HG02763 (cell line): ENCODE data around the gene KPNA5.
"Not testable (repeated sequence)": the region's sequence is repeated elsewhere in the genome, so short reads cannot be mapped to it uniquely, and the experiment has no call there.

ENCODE experiments used
- ATAC-seq: cut with Tn5 transposase; IDR thresholded peaks from one replicate; pipeline ENCODE4 v1.9.1; 2021; ENCODE audit warnings: mild to moderate bottlenecking, moderate library complexity; ENCODE audit not compliant: unreplicated experiment

The KPNA5 gene

DNA sequence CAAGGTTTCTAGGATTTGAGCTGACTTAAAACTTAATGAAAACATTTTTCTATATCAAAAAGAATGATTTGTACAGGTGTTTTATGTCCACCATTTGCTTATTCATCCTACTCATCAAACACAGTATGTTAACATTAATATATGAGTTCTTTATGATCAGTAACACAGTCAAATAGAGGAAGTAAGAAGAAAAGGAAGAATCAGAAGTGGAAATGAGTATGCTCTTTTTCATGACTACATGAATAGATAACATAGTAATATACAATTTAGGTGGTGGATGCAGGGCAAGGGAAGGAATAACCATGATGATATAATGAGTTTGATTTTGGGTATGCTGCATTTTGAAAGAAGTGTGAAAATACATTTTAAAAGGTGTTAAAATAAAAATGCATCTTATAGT lies 16.5 kb downstream of the KPNA5 start:
- ATAC-seq = no peak

GRCh38 chr6:116703888-116704287 lies 22.9 kb downstream of the KPNA5 start:
- not testable (repeated sequence) for ATAC-seq

DNA sequence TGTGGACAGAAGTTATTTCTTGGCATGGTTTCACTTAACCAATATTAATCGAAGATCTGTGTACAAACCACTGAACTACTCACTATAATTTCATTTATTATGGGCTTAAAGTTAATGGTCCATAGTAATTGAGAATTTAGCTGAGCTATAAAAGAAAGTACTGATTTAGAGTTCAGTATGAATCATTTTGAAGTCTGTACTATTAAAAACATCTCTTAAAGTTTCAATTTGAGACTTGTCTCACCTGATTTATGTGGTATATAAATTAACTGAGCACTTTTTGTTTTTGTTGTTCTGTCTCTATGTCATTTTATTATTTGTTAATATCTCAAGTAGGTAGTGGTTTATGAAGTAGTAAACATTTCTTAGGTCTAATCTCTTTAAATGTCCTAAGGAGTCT lies 24.9 kb downstream of the KPNA5 start:
- ATAC-seq = no peak

DNA sequence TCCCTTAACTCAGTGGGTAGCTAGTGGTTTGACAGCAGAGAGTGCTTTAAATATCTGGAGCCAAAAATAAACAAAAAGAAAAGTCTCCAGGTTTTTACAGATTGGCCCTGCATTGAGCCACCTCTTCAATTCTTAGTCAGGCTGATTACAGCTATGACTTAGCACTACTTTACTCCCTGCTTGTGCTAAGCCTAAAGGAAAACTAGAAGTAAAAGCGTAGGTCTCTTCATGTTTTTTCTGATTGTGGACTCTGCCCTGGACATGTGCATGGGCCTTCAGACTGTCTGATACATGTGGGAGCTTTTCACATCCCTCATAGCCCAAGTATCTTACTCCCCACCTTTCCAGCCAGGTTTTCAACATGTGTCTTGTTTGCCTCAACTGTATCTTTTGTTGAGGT lies 33.3 kb downstream of the KPNA5 start:
- ATAC-seq = no peak

- no peak for ATAC-seq
Observed at GRCh38 chr6:116714761-116715160, 33.8 kb downstream of the KPNA5 start.

- ATAC-seq = no peak
Observed at GRCh38 chr6:116726947-116727346, 45.9 kb downstream of the KPNA5 start.

- no peak for ATAC-seq
Observed at GRCh38 chr6:116730513-116730912, 49.5 kb downstream of the KPNA5 start.

DNA sequence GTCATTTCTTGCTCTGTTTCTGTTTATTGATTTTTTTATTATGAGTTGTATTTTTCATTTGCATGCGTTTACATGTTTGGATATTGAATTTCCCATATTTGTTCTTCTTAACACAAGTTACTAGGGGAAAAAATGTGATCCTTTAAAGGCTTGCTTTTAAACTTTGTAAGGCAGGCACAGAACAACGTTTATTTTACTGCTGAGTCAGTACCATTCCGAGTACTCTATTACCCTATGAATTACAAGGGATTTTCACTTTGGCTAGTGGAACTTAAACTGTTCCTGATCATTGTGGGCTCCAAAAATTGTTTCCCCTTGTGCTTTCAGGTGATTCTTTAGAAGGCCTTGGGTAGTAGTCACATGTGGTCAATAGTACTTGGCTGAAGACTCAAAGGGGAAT lies 56.0 kb downstream of the KPNA5 start:
- ATAC-seq = no peak

DNA sequence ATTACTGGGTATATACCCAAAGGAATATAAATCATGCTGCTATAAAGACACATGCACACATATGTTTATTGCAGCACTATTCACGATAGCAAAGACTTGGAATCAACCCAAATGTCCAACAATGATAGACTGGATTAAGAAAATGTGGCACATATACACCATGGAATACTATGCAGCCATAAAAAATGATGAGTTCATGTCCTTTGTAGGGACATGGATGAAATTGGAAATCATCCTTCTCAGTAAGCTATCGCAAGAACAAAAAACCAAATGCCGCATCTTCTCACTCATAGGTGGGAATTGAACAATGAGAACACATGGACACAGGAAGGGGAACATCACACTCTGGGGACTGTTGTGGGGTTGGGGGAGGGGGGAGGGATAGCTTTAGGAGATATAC lies 59.5 kb downstream of the KPNA5 start:
- ATAC-seq = not testable (repeated sequence)

GRCh38 chr6:116741571-116741970 lies 60.6 kb downstream of the KPNA5 start:
- ATAC-seq = no peak

- ATAC-seq = no peak
Observed at GRCh38 chr6:116745176-116745575, 64.2 kb downstream of the KPNA5 start.

DNA sequence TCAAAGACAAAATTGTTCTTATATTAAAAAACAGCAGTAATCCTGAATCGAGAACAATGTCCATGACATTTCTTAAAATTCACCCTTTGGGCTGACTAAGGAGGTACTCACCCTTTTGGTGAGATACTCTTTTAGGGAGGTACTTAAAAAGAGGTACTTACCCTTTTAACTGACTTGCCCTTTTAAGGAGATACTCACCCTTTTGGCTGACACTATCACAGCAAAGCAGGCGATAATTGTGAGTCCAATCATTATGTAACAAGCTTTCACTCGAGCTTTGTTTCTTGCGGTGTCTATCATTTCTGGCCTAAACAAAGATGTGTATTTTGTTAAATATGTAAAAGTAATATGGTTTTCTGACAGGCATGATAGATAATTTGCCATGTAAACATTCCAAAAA lies 80.8 kb downstream of the KPNA5 start:
- ATAC-seq = no peak

GRCh38 chr6:116762235-116762634 lies 81.2 kb downstream of the KPNA5 start:
- no peak for ATAC-seq

DNA sequence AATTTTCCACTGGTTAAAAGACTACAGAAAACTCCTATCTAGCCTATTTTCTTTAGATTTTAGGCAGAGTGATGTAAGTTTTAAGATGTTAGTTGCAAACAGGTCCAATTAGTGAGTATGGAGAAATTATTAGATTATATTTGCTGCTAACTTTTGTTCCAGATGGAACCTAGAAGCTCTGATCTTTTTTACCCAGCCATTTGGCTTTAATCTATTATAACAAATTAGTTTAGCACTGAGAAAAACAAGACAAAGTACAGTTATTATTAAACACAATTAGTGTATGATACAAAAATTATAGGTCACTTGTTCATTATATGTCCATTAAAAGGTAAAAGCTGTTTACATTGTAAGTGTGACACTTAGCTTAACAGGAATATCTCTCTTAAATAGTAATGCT lies 82.0 kb downstream of the KPNA5 start:
- no peak for ATAC-seq

GRCh38 chr6:116763906-116764628 lies 83.1 kb downstream of the KPNA5 start:
- no peak for ATAC-seq

GRCh38 chr6:116764629-116764960 lies 83.6 kb downstream of the KPNA5 start:
- no peak for ATAC-seq

DNA sequence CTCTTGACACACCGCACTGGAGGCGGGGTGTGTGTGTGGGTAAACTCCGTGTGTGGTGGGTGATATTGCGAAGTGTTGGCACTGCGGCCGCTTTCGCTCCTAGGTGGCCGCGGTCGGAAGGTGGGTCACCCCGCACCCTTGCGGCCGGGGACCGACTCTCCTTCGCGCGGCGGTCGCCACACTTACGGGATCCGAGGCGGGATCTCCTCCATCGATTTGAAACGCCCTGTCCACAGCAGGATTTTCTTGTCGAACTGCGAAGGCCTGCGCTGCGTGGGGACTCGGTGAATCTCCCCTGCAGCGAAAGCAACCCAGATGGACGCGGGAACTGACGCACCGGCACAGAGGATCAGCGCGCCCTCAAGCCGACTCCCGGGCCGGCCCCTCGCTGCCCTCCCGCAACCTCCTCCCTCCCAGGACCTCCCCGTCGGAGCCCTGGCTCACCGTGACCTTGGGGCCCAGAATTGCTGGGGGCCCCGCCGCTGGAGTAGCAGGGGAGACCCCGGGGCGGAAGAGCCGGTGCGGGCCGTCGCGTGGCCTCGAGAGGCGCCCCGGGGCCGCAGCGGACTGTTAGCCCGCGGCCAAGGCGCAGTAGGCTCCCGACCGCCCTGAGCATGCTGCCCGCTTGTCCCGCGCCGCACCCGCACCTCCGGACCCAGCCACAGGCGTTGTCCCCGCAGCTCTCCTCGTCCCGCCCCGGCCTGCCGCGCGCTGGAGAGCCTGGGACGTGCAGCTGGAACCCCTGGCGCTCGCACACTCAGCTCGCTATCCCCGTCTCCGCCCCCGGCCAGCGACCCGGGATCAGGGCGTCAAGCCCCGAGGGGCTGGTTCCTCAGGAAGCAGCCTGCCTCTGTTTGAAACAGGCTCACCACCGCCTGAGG lies 84.2 kb downstream of the KPNA5 start, which contains the start of gene FAM162B:
FAM162B (minus strand) TSS at position 759 of the 881 bp plus-strand sequence; CDS start at position 616, 143 bp downstream.
- no peak for ATAC-seq

DNA sequence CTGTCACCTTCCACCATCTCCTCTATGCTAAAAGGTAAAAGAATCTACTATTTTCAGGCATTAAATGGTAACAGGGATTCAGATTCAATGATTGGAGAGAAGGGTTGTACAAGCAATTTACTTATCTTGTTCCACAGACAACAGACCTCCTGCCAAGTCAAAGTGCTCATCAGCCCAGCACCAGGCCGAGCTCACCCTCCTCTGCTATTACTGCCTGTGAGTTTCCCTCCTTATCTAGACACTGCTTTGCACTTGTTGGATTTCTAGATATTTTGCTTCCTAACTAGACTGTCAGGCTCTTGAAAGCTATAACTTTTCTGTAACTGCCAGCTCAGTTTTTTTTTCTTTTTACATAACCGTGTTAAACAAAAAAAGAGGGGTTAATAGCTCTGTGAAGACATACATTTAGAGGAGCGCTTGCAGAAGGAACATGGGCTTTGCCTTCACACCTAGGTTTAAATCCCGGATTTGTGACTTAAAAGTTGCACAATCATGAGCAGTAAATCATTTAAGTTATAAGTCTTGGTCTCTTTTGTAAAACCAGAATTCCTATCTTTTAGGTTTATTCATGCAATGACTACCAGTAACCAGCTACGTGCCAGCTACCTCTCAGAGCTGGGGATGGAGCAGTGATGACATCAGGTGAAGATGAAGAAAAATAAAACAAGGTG lies 85.6 kb downstream of the KPNA5 start:
- no peak for ATAC-seq

- no peak for ATAC-seq
Observed at GRCh38 chr6:116767715-116768114, 86.7 kb downstream of the KPNA5 start.

- ATAC-seq = no peak
Observed at GRCh38 chr6:116772450-116772849, 91.4 kb downstream of the KPNA5 start.

DNA sequence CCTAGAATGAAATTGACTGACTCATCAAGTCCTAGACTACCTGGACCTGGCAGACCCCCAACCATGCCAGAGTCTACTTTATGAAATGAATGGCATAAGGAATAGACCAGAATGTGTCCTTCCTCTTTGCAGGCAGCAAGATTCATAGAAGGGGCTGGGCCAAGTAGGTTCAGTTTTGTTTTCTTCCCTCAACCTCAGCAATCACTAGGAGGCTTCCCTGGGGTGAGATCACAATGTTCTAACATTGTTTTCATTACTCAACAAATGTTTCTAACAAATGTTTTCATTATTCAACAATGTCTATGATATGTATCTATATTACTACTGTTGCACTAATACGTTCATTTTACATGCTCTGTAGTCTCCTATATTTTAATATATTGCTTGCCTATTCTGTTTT lies 92.9 kb downstream of the KPNA5 start:
- no peak for ATAC-seq
